ENCODE data around the gene TBCA.
"Not testable (repeated sequence)": the region's sequence is repeated elsewhere in the genome, so short reads cannot be mapped to it uniquely, and the experiment has no call there.

The TBCA gene

DNA sequence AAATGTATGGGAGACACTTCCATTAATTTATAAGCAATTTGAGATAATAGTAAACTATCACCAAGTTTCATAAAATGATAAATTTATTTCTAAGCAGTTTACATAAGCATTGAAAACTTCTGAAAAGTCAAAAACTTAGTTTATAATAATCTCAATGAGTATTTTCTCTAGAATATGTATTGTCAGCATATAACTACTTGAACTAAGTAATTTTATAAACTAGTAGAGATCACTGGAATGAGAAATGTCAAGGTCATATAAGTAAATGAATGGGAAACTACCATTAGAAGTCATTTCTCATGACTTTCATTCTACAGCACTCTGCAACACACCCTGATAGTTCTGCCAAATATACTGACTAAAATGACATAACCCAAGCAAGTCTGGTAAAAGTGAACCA lies 3.4 kb downstream of the TBCA start:
- DNase-seq (ENCODE audit: low read depth in 2 of 2) = no peak

DNA sequence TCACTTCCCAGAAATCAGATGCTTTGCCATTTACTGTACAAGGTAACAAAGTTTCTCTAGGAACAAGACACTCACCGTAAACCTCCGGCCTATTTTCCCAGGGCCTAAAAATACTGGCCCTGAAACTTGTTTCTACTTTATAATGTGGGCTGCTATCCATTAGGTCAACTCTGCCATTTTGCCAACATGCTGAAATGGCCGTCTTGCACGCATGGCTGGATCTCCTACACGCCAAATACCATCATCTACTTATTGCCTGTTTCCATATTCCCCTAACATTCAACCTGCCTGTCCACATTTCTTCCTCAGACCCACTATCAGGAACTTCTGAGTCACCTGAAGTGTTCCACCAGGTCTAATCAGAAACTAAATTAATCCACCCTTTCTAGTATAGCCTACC lies 4.7 kb downstream of the TBCA start:
- DNase-seq (ENCODE audit: low read depth in 2 of 2) = no peak

DNA sequence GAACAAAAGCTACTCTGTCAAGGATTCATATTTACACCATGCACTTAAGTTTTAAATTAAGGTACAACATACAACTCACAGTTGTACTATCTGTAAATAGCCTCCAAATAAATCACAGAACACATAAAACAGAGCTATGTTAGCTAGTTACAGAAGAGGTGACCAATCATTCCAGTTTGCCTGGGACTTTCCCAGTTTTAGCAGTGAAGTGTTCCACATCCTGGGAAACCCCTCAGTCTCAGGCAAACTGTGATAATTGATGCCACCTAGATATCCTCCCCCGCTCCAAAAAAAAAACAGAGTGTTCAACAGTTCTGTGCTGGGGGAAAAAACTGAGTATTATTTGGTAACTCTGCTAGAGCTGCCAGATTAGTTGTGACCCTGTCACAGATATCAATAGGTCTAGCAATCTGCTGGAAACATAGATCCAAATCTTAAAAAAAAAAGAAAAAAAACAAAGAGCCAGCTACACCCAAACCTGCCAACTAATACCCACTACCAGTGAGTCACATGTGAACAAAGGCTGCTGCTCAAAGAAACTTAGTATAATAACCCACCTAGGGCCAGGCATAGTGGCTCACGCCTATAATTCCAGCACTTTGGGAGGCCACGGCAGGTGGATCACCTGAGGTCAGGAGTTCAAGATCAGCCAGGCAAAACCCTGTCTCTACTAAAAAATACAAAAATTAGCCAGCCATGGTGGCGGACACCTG lies 5.7 kb downstream of the TBCA start:
- no peak for DNase-seq (ENCODE audit: low read depth in 2 of 2)

DNA sequence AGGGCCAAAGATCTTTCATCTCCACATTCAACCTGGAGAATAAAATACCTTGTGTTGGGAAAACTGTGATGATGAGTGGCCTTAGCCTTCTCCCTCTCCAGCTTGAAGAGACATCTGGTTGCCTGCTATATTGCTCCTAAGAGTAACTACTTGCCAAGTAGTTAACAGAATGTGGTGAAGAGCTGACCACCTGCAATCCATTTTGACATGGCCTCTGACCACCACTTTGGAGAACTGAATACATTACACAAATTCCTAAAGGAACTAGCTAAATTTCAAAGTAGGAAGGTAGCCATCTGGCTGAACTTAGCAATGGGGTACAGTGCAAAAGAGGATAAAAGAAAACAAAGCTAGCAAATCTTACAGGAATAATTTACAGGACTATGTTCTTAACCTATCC lies 7.2 kb downstream of the TBCA start:
- no peak for DNase-seq (ENCODE audit: low read depth in 2 of 2)

DNA sequence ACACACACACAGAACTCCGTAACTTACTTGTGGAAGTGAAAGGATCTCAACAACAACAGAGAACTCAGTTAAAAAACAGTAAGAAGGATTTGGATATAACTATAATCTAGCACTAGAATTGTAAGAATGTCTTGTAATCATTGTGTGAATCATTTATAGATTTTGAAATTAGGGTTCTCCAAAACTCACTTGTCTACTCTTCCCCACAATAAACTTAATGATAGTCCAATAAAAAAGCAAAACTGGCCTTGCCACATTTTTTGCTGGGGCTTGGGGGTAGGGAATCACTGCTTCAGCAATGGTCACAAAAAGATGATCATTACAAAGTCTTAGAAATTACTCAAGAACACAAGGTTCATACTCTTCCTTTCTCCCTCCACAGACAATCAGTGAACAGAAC lies 8.8 kb downstream of the TBCA start:
- DNase-seq (ENCODE audit: low read depth in 2 of 2) = no peak

DNA sequence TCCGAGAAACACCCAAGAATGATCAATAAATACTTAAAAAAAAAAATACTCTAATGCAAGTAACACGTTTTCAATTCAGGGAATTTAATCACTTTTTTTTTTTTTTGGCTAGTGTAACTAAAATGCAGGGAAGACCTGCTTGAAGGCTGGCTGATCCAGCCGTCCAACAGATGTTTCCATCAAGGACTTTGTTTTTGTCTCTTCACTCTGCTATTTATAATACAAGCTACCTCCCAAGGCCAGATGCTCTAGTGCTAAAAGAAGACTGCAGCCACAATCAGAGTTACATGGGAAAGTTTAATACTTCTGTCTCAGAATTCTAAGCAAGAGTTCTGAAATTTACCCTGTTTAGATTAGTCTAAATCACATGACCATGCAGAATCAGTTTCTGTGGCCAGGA lies 14.5 kb downstream of the TBCA start:
- DNase-seq (ENCODE audit: low read depth in 2 of 2) = no peak

DNA sequence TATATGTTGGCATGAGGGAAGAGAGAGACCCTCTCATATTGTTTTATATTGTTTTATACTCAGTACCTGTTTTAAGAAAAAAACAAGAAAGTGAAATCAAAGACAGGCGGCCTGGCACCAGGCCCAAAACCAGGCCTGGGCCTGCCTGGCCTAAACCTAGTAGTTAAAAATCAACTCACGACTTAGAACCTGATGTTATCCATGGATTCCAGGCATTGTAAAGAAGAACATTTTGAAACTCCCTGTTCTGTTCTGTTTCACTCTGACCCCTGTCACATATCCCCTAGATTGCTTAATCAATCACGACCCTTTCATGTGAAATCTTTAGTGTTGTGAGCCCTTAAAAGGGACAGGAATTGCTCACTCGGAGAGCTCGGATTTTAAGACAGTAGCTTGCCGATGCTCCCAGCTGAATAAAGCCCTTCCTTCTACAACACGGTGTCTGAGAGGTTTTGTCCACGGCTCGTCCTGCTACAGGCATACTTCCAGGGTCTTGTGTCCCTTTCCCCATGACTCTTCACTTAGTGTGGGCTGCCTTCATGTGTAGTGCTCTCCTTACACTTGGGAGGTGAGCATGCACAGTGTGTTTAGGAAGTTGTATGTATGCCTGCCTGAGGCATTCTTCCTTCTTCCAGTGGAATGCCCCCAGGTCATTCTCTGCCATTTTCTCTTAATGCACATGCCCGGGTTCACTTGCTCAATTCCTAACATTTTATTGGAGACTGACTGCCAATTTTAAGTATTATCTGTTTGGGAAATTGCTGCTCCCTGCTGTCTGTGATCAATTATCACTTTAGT lies 17.8 kb downstream of the TBCA start:
- no peak for DNase-seq (ENCODE audit: low read depth in 2 of 2)

DNA sequence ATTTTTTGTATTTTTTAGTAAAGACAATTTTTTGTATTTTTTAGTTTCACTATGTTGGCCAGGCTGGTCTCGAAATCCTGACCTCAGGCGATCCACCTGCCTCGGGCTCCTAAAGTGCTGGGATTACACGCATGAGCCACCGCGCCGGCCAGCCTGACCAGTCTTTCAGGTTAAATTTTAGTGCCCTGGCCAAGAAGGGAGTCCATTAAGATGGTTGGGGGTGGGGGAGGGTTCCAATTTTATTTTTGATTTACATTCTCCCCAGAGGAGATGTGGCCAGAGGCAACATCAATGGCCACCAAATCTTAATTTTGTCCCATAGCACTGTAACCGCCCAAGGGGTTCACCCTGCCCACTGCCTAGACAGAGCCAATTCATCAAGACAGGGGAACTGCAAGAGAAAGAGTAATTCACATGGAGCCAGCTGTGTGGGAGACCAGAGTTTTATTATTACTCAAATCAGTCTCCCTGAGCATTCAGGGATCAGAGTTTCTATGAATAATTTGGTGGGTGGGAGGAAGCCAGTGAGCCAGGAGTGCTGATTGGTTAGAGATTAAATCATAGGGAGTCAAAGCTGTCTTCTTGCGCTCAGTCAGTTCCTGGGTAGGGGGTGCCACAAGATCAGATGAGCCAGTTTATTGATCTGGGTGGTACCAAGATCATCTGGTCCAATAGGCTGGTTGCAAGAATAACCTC lies 24.7 kb downstream of the TBCA start:
- no peak for DNase-seq (ENCODE audit: low read depth in 2 of 2)

DNA sequence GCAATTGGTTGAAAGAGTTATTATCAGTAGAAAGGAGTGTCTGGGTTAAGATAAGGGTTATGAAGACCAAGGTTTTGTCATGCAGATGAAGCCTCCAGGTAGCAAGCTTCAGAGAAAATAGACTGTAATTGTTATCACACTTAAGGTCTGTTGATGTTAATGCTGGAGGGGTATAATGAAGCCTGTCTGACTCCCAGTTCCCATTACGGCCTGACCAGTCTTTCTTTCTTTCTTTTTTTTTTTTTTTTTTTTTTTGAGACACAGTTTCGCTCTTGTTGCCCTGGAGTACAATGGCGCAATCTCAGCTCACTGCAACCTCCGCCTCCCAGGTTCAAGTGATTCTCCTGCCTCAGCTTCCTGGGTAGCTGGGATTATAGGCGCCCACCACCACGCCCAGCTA lies 25.2 kb downstream of the TBCA start:
- not testable (repeated sequence) for DNase-seq (ENCODE audit: low read depth in 2 of 2)

DNA sequence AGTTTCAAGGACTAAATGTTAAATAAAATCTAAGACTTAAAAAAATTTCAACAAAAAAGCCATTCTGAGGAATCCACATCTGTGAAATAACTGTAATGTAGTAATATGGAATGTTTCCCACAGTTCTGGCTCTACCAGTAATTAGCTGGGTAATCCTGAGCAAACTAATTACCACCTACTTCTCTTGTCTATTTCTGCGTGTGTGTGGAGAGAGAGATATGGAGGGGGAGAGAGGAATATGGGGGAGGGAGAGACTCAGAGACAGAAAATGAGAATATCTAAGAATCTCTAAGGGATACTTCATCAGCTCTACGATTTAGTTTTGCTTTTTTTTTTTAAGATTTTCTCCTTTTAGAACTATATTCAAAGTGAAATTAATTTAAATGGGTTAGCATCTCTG lies 28.0 kb downstream of the TBCA start:
- no peak for DNase-seq (ENCODE audit: low read depth in 2 of 2)

DNA sequence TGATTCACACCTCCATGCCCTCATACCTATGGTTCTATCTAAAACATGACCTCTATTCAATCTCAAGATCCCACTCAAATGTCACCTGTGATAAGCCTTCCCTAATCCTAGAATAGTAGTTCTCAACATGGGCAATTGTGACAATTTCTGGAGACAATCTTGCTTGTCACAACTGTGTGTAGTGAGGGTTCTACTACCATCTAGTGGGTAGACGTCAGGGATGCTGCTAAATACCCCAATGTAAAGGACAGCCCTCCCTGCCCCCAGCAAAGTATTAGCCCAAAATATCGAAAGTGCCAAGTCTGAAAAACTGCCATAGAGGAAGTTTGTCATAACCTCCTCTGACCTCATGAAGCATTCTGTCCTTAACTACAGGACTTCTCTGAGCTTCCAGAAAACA lies 32.0 kb downstream of the TBCA start:
- no peak for DNase-seq (ENCODE audit: low read depth in 2 of 2)

DNA sequence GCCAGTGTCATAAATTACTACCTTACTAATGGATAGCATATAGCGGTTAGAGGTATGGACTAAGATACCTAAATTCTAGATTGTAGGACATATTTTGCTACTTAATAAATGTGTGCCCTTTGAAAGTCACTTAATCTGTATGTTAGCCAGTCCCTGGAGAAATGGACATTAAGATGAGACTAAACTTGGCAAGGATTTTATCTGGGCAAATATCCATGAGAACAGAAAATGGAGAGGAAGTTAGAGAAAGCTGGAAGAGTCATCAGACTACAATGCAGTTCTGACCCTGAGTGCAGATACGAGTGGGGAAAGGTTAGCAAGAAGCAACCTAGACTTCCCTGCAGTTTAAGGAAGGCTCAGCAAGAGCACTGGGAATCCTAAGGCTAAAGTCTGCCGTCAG lies 33.0 kb downstream of the TBCA start:
- DNase-seq (ENCODE audit: low read depth in 2 of 2) = no peak

DNA sequence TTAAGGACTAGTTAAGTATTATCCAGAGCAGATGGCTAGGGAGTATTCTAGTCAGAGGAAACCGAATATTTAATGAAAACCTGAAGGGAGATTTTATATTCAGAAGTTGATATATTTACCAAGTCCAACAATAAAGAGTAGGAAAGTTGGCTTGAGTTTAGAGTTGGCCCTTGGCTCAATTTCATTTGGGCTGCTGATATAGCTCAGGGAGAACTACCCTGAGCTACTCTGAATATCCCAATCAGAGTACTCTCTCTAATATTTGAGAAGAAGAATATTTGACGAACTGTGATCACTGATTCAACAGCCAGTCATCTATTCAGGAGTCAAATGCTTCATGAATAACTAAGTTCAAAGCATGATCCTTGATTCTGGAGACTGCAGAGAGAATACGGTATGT lies 34.5 kb downstream of the TBCA start:
- no peak for DNase-seq (ENCODE audit: low read depth in 2 of 2)

DNA sequence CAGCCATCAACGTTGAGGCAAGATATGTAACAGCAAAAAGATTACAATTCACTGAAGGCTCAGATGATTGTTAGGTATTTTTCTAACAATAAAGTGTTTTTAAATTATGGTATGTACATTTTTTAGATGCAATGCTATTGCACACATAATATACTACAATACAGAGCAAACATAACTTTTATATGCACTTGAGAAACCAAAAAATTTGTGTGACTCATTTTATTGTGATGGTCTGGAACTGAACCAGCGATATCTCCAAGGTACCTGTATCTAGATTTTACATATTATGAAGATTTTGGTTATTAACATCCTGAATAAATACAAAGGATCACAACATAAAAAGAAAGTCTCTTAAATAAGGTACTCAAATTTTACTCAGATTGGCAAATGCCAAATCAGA lies 41.3 kb downstream of the TBCA start:
- DNase-seq (ENCODE audit: low read depth in 2 of 2) = no peak

DNA sequence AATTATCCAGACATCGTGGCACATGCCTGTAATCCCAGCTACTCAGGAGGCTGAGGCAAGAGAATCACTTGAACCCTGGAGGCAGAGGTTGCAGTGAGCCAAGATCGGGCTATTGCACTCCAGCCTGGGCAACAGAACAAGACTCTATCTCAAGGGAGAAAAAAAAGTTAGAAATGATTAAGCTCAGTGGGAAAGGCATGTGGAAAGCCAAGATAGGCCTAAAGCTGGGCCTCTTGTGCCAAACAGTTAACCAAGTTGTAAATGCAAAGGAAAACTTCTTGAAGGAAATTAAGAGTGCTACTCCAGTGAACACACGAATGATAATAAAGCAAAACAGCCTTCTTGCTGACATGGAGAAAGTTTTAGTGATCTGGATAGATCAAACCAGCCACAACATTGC lies 43.0 kb downstream of the TBCA start:
- no peak for DNase-seq (ENCODE audit: low read depth in 2 of 2)

DNA sequence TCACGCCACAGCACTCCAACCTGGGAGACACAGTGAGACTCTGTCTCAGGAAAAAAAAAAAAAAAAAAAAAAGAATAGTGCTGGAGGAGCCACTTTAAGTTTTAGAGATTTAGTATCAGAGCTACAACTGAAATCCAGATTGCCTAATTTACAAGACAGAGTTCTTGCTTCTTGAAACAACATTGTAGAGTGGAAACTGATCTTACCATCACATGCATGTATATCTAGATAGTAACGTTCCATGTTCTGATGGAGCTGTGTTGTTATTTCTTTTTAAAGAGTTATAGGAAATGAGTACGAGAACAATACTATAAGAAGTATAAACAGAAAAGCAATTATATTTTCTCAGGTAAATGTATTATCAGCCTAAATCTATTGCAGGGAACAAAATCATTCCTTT lies 48.9 kb downstream of the TBCA start:
- DNase-seq (ENCODE audit: low read depth in 2 of 2) = no peak

DNA sequence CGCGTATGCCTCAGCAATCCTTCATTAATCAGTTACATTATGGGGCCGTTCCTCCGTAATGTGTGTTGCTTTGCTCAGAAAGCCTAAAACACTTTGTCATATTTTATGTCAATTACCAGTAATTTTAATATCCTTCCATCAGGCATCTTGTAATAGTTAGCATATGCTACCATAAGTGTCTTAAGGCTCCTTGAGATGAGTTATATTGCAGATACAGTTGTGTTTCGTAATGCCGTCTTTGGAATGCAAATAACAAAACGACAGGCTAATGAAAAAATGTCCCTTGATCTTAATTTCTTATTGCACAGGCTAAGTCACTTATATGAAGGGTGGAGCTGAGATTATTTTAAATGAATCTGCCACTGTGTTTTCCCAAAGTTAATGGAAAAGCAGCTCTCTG lies 50.5 kb downstream of the TBCA start:
- DNase-seq (ENCODE audit: low read depth in 2 of 2) = no peak

DNA sequence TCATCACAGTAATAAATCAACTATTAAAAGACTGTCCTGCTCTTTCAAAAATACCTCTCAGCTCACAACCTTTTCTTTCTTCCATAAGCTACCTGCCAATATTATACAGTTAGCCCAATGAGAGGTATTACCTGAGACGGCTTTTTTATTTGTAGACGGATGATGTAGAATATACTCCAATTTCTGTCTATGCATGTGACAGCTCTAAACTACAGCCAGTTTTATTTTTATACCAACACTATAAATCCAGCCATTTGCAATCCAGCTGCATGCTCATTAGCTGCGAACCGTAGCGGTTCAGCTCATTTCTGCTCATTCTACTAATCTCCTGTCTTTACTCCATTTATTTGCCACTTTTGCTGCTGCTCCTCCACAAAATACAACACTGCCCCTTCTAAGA lies 51.2 kb downstream of the TBCA start:
- no peak for DNase-seq (ENCODE audit: low read depth in 2 of 2)

DNA sequence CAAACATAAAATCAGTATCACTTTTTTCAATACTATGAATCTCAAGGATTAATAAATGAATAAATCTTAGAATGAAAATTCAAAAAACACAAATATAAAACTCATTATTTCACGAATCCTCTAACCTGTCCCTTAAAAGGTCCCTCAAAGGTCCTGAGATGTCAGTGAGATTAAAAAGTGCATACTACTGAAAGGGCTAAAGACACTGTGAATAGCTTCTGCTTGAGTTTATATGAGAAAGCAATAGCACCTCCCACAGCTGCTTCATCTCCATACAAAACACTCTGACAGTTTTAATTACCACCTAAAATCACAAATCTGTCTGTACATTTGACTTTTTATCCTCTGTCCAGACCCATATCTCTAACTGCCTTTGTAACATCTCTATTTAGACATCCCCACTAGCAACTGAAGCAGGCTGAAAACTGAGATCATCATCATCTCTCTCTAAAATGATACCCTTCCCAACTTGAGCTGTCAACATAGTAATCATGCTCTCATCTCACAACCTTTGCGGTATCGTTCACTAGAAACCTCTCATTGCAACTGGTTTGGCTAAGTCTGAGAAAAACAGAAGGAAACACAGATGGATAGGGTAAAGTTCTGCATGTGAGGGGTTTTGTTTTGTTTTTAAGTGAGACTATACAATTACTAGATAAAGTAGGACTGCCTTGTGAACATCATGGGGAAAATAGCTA lies 56.3 kb downstream of the TBCA start:
- DNase-seq (ENCODE audit: low read depth in 2 of 2) = no peak

DNA sequence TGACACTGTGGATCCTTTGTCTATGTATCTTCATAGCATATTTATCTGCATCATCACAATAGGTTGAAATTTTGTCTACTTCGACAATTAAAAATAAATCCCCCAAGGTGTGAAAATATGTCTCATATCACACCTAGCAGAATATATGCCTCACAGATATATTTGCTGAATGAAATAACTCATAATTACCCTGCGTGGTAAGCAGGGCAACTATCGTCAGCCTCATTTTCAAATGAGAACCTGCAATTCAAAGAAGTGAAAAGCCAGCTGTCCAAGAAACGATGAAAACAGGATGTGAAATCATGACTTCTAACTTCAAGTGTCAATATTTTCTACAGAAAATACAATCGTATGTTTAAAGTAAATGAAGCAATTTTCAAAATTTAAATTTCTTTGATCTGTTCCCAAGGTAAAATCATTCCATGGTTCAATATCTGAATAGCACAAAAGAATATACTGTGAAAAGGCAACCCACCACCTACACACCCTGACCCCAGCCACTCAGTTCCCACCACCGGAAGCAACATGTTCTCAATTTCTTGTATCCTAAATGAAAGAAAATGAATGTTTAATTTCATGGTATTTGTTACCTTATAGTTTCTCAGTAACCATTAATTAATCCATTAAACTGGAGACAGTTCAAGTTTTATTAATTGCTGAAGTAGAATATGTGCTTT lies 57.1 kb downstream of the TBCA start:
- DNase-seq (ENCODE audit: low read depth in 2 of 2) = no peak

DNA sequence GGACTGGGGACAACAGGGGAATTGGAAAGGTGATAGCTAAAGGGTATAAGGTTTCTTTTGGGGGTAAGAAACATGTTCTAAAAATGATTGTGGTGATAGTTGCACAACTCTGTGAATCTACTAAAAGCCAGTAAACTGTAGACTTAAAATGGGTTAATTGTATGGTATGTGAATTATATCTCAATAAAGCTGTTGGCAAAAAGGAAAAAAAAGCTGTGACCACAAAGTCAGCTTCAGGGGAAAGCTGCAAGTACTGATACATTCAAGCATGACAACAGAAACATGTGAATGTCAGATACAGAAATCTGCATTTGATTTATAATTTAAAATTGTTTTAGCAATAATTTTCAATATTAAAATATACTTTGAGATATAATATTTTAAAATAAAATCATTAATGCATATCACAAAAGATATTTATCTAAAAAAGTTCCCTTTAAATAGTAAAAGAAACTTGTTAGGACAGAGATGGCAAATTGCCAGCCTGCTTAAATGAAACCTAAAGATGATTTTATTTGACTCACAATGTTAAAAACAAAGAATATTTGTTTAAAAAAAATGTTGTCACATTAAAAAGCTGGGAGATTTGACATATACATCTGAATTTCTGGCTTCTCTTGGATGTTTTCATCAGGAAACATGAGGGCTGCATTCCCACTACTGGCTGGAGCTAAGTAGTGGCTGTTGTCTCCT lies 66.0 kb downstream of the TBCA start:
- DNase-seq (ENCODE audit: low read depth in 2 of 2) = no peak
